ENCODE results near the gene DUSP5.

- TF ChIP-seq CTCF (IDR thresholded peaks at IDR 0.05), result no peak
- no peak for TF ChIP-seq POLR2A (IDR thresholded peaks at IDR 0.05)
Observed at GRCh38 chr10:110475722-110476515, 21.8 kb upstream of the DUSP5 start.

Measured in Peyer's patch (tissue), 4 donors.